Astrocyte (in vitro differentiated cells and primary cell): Measurements from ENCODE around the gene S100A16. TPM values are rescaled to one million over a fixed set of nuclear protein-coding genes. Genes with fewer than 3 reads are reported as not detected.
A peak's percentile ranks its signal among the peaks of the same experiment; 100 is the strongest.

Source experiments
- DNase-seq: peaks from one replicate; pipeline ENCODE4 v3.0.0-alpha.2; 2010; ENCODE audit warnings: low read depth
- FAIRE-seq: peaks from 2 replicates; lab custom pipeline; 2011; peaks lifted over from hg19 to GRCh38; lab: Jason Lieb, UNC
- H2AFZ ChIP-seq: 2 replicates; pipeline ENCODE4 v1.6.0; 2012; ENCODE audit warnings: low read depth, low read length, inconsistent platforms
- H3K27ac ChIP-seq: 2 replicates; pipeline ENCODE4 v1.5.1; 2011; ENCODE audit warnings: low read depth, low read length, inconsistent platforms
- H3K27me3 ChIP-seq: 2 replicates; pipeline ENCODE4 v1.6.0; 2011; ENCODE audit warnings: low read length, inconsistent platforms; ENCODE audit not compliant: insufficient read depth
- H3K36me3 ChIP-seq: 2 replicates; pipeline ENCODE4 v1.5.1; 2011; ENCODE audit warnings: low read length, inconsistent platforms; ENCODE audit not compliant: insufficient read depth
- H3K4me1 ChIP-seq: 2 replicates; pipeline ENCODE4 v1.5.1; 2011; ENCODE audit warnings: low read length, inconsistent platforms; ENCODE audit not compliant: insufficient read depth
- H3K4me2 ChIP-seq: 2 replicates; pipeline ENCODE4 v1.6.0; 2012; ENCODE audit warnings: low read length, inconsistent platforms
- H3K4me3 ChIP-seq: 2 replicates; pipeline ENCODE4 v1.5.1; 2011; ENCODE audit warnings: low read depth, mild to moderate bottlenecking, low read length, inconsistent platforms; ENCODE audit not compliant: insufficient read depth
- H3K79me2 ChIP-seq: 2 replicates; pipeline ENCODE4 v1.6.0; 2012; ENCODE audit warnings: mild to moderate bottlenecking, low read length, inconsistent platforms; ENCODE audit not compliant: insufficient read depth
- H3K9ac ChIP-seq: 2 replicates; pipeline ENCODE4 v1.6.0; 2012; ENCODE audit warnings: mild to moderate bottlenecking, low read length, inconsistent platforms
- H3K9me3 ChIP-seq: 2 replicates; pipeline ENCODE4 v1.5.1; 2012; ENCODE audit warnings: low read depth, mild to moderate bottlenecking, low read length, inconsistent platforms; ENCODE audit not compliant: insufficient read depth
- H4K20me1 ChIP-seq: 2 replicates; pipeline ENCODE4 v1.6.0; 2012; ENCODE audit warnings: low read length, inconsistent platforms; ENCODE audit not compliant: insufficient read depth
- H3K27ac Mint-ChIP-seq: one replicate; pipeline ENCODE4 v1.8.0; 2021; ENCODE audit warnings: mild to moderate bottlenecking, mixed read lengths; ENCODE audit not compliant: unreplicated experiment
- H3K27me3 Mint-ChIP-seq: one replicate; pipeline ENCODE4 v1.8.0; 2021; ENCODE audit warnings: low read depth, mixed read lengths; ENCODE audit not compliant: unreplicated experiment
- H3K36me3 Mint-ChIP-seq: one replicate; pipeline ENCODE4 v1.8.0; 2021; ENCODE audit warnings: low read depth, mixed read lengths; ENCODE audit not compliant: unreplicated experiment
- H3K4me1 Mint-ChIP-seq: one replicate; pipeline ENCODE4 v1.8.0; 2021; ENCODE audit warnings: low read depth, mixed read lengths; ENCODE audit not compliant: unreplicated experiment
- H3K4me3 Mint-ChIP-seq: one replicate; pipeline ENCODE4 v1.8.0; 2021; ENCODE audit warnings: mild to moderate bottlenecking, moderate library complexity, mixed read lengths; ENCODE audit not compliant: unreplicated experiment
- H3K9me3 Mint-ChIP-seq: one replicate; pipeline ENCODE4 v1.8.0; 2021; ENCODE audit warnings: mild to moderate bottlenecking, mixed read lengths; ENCODE audit not compliant: unreplicated experiment
- CTCF ChIP-seq: IDR thresholded peaks from 2 replicates; pipeline ENCODE4 v1.5.1; 2011; ENCODE audit warnings: low read depth, mild to moderate bottlenecking, inconsistent platforms, low read length, moderate library complexity; ENCODE audit not compliant: insufficient read depth
- EZH2 ChIP-seq: IDR thresholded peaks from 2 replicates; pipeline ENCODE4 v1.6.1; 2012; ENCODE audit warnings: mild to moderate bottlenecking, low read length, inconsistent platforms; ENCODE audit not compliant: insufficient read depth
- total RNA-seq: library from RNA; stranded (reverse); gene quantifications from 2 replicates; pipeline ENCODE4 v1.2.1, GENCODE V29; 2021

The S100A16 gene
- total RNA-seq, 1 donor from 2014 or later = 54.4 TPM

GRCh38 chr1:153630384-153630783 is 17.4 kb upstream of the S100A16 start:
- FAIRE-seq (no peak), DNase-seq (no peak)
- Histone ChIP-seq H3K27ac (no peak overlapping the region), H3K9me3 (no peaks in the 10 kb centered on the region), H3K4me1 (peaks cover 30% of the 10 kb centered on the region), H3K36me3 (peaks cover 3% of the 10 kb centered on the region), H3K4me2 (no peak overlapping the region), H3K79me2 (peaks cover 29% of the 10 kb centered on the region), H2AFZ (no peak overlapping the region), H3K4me3 (no peak overlapping the region), H3K9ac (no peak overlapping the region), H3K27me3 (no peaks in the 10 kb centered on the region), H4K20me1 (peaks cover 9% of the 10 kb centered on the region)
- H3K36me3 Mint-ChIP-seq = peaks cover 4% of the 10 kb centered on the region
- no peak overlapping the region for H3K4me3 Mint-ChIP-seq
- H3K9me3 Mint-ChIP-seq = no peaks in the 10 kb centered on the region
- H3K4me1 Mint-ChIP-seq = peaks cover 36% of the 10 kb centered on the region
- no peaks in the 10 kb centered on the region for H3K27me3 Mint-ChIP-seq
- TF ChIP-seq EZH2 (no peak), CTCF (no peak)
- no peak overlapping the region for H3K27ac Mint-ChIP-seq

GRCh38 chr1:153629971-153630370 is 17.0 kb upstream of the S100A16 start:
- Mint-ChIP-seq H3K4me1 (peaks cover 36% of the 10 kb centered on the region), H3K27ac (no peak overlapping the region), H3K4me3 (no peak overlapping the region), H3K36me3 (peaks cover 5% of the 10 kb centered on the region), H3K27me3 (no peaks in the 10 kb centered on the region), H3K9me3 (no peaks in the 10 kb centered on the region)
- Histone ChIP-seq H3K9me3 (no peaks in the 10 kb centered on the region), H3K9ac (no peak overlapping the region), H3K27ac (no peak overlapping the region), H2AFZ (no peak overlapping the region), H3K4me1 (peaks cover 34% of the 10 kb centered on the region), H3K4me2 (no peak overlapping the region), H3K36me3 (peaks cover 8% of the 10 kb centered on the region), H3K4me3 (no peak overlapping the region), H4K20me1 (peaks cover 12% of the 10 kb centered on the region), H3K79me2 (peaks cover 29% of the 10 kb centered on the region), H3K27me3 (no peaks in the 10 kb centered on the region)
- FAIRE-seq (no peak), DNase-seq (no peak)
- no peak for TF ChIP-seq EZH2
- TF ChIP-seq CTCF = no peak

GRCh38 chr1:153629343-153629665 is 16.4 kb upstream of the S100A16 start:
- Histone ChIP-seq H3K27ac (no peak overlapping the region), H3K9me3 (no peaks in the 10 kb centered on the region), H3K4me2 (no peak overlapping the region), H2AFZ (no peak overlapping the region), H3K36me3 (peaks cover 9% of the 10 kb centered on the region), H4K20me1 (peaks cover 8% of the 10 kb centered on the region), H3K79me2 (peaks cover 27% of the 10 kb centered on the region), H3K4me3 (no peak overlapping the region), H3K9ac (no peak overlapping the region), H3K4me1 (peaks cover 35% of the 10 kb centered on the region), H3K27me3 (no peaks in the 10 kb centered on the region)
- TF ChIP-seq EZH2 (no peak), CTCF (no peak)
- DNase-seq (no peak), FAIRE-seq (no peak)
- Mint-ChIP-seq H3K27ac (peak overlapping the region; percentile 83), H3K27me3 (no peaks in the 10 kb centered on the region), H3K36me3 (peaks cover 6% of the 10 kb centered on the region), H3K4me1 (peaks cover 38% of the 10 kb centered on the region), H3K4me3 (peak overlapping the region; percentile 41), H3K9me3 (no peaks in the 10 kb centered on the region)
